ENCODE results near the gene ITSN1.
"Not testable (repeated sequence)": the region's sequence is repeated elsewhere in the genome, so short reads cannot be mapped to it uniquely, and the experiment has no call there.

The ITSN1 gene

GRCh38 chr21:33642027-33642895, at the start of gene ITSN1:
Gene ITSN1, plus strand, starts transcription at chr21:33642501. Its CDS starts 76,328 bp downstream, at chr21:33718829.
- DNase-seq: peak; percentile 98

- DNase-seq: no peak
Observed at GRCh38 chr21:33598051-33598450, 44.2 kb upstream of the ITSN1 start.

GRCh38 chr21:33608559-33608958, 33.7 kb upstream of the ITSN1 start:
- no peak for DNase-seq

GRCh38 chr21:33611006-33611744, 31.1 kb upstream of the ITSN1 start:
- DNase-seq: no peak

GRCh38 chr21:33617565-33617964, 24.7 kb upstream of the ITSN1 start:
- not testable (repeated sequence) for DNase-seq

- no peak for DNase-seq
Observed at GRCh38 chr21:33618407-33618806, 23.9 kb upstream of the ITSN1 start.

GRCh38 chr21:33619726-33620125, 22.6 kb upstream of the ITSN1 start:
- no peak for DNase-seq

GRCh38 chr21:33622253-33622652, 20.0 kb upstream of the ITSN1 start:
- no peak for DNase-seq

- DNase-seq: not testable (repeated sequence)
Observed at GRCh38 chr21:33626151-33626550, 16.1 kb upstream of the ITSN1 start.

GRCh38 chr21:33634254-33634653, 8.0 kb upstream of the ITSN1 start:
- no peak for DNase-seq

- no peak for DNase-seq
Observed at GRCh38 chr21:33640697-33641351, 1.5 kb upstream of the ITSN1 start.

- DNase-seq: peak; percentile 98
Observed at GRCh38 chr21:33641352-33642026, 812 bp upstream of the ITSN1 start, which contains the start of gene CRYZL1. Gene CRYZL1, minus strand, starts transcription at chr21:33641741. Its CDS starts 10,190 bp downstream, at chr21:33631551.

- DNase-seq: no peak
Observed at GRCh38 chr21:33642896-33643657, 776 bp downstream of the ITSN1 start.

GRCh38 chr21:33643658-33644311, 1.5 kb downstream of the ITSN1 start:
- no peak for DNase-seq

- no peak for DNase-seq
Observed at GRCh38 chr21:33644383-33645074, 2.2 kb downstream of the ITSN1 start.

GRCh38 chr21:33645730-33646129, 3.4 kb downstream of the ITSN1 start:
- DNase-seq: no peak

- DNase-seq: no peak
Observed at GRCh38 chr21:33647587-33647986, 5.3 kb downstream of the ITSN1 start.

GRCh38 chr21:33648555-33648954, 6.3 kb downstream of the ITSN1 start:
- no peak for DNase-seq

GRCh38 chr21:33650230-33650629, 7.9 kb downstream of the ITSN1 start:
- no peak for DNase-seq

- no peak for DNase-seq
Observed at GRCh38 chr21:33650929-33651509, 8.7 kb downstream of the ITSN1 start.
